HG03097 (cell line): ENCODE data around the gene ITIH3.
"Not testable (repeated sequence)": the region's sequence is repeated elsewhere in the genome, so short reads cannot be mapped to it uniquely, and the experiment has no call there.

Source experiments
- ATAC-seq: cut with Tn5 transposase; IDR thresholded peaks from one replicate; pipeline ENCODE4 v1.9.1; 2021; ENCODE audit not compliant: unreplicated experiment, low FRiP score

The ITIH3 gene, protein sequence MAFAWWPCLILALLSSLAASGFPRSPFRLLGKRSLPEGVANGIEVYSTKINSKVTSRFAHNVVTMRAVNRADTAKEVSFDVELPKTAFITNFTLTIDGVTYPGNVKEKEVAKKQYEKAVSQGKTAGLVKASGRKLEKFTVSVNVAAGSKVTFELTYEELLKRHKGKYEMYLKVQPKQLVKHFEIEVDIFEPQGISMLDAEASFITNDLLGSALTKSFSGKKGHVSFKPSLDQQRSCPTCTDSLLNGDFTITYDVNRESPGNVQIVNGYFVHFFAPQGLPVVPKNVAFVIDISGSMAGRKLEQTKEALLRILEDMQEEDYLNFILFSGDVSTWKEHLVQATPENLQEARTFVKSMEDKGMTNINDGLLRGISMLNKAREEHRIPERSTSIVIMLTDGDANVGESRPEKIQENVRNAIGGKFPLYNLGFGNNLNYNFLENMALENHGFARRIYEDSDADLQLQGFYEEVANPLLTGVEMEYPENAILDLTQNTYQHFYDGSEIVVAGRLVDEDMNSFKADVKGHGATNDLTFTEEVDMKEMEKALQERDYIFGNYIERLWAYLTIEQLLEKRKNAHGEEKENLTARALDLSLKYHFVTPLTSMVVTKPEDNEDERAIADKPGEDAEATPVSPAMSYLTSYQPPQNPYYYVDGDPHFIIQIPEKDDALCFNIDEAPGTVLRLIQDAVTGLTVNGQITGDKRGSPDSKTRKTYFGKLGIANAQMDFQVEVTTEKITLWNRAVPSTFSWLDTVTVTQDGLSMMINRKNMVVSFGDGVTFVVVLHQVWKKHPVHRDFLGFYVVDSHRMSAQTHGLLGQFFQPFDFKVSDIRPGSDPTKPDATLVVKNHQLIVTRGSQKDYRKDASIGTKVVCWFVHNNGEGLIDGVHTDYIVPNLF

DNA sequence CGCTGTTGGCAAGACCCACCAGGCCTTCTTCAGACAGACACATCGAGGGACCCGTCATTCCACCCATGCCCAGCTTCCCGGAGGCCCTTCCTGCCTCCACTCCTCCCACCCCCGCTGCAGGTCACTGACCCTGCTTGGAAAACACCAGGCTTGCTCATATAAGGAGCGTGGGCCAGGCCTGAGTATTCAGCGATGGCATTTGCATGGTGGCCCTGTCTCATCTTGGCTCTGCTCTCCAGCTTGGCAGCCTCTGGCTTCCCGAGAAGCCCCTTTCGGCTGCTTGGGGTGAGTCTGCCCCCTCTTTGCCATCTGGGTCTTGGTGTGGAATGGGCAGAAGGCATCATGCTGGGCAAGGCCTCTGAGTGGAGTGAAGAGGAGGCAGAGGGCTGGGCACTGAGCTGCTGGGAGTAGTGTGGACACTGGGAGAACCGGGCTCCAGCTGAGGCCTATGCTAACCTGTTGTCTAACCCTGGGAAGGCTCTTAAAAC is at the start of gene ITIH3:
Gene ITIH3 (plus strand): TSS at position 185 of the 488 bp plus-strand sequence. CDS start 8 bp downstream, at position 193.
- ATAC-seq: no peak

DNA sequence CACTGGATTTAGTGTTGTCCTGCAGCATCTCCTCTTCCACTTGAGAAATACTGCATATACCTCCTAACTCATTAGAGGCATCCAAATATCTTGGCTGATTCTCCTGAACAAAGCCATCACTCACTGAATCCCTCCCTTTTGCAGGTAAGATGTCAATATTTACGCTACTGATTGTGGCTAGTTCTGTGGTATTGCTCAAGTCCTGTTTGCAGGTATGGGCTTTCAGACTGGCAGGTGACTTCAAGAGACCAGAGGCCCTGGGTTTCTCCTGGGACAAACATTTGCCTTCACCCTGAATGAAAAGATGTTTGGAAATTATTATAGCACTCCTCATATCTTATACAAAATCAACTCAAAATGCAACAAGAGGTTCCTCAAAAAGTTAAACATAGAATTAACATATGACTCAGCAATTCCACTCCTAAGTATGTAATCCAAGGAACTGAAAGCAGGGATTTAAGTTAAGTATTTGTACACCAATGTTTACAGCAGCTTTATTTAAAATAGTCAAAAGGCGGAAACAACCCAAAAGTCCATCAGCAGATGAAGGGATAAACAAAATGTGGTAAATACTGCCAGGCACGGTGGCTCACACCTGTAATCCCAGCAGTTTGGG is 42.4 kb upstream of the ITIH3 start:
- ATAC-seq: no peak

DNA sequence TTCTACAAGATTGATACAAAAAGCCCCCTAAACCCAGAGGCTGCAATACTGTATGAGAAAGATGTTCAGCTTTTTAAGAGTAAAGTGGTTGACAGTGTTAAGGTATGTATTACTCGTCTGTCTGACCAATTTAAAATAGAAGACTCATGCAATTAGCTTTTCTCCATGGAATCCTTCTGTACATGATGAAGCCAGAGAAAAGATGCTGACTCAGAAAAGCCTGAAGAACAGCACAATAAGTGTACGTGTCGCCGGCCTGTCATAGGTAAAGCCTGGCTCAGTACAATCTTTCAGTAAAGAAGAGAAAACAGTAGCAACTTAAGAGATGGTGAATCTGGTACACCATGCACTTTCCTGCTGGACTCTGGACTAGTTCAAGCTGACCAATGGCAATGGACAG is 40.2 kb upstream of the ITIH3 start:
- ATAC-seq: no peak

DNA sequence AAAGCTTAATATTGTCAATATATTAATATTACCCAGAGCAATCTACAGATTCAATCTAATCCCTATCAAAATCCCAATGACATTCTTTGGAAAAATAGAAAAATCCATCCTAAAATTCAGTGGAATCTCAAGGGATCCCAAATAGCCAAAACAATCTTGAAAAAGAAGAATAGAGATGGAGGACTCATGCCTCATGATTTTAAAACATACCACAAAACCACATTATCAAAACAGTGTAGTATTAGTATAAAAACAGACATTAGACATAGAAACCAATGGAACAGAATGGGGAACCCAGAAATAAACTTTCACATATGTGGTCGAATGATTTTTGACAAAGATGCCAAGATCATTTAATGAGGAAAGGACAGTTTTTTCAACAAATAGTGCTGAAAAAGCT is 38.5 kb upstream of the ITIH3 start:
- no peak for ATAC-seq

DNA sequence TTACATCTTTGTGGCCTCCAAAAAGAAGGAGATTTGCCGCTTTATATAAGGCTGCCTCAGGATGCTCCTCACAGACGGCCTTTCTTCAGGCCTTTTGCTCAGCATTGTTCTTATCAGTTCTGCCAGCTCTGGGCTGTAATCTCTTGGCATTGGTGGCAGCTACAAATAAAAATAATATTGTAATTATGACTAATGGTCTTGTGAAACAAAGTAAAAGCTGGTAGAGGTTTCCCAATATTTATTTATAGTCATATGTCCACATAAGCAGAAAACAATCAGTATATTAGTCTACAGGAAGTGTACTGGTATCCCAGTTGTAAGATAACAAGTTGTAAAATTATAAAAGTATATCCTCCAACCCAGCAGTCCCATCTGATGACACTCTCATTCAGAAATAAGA is 31.1 kb upstream of the ITIH3 start:
- no peak for ATAC-seq

DNA sequence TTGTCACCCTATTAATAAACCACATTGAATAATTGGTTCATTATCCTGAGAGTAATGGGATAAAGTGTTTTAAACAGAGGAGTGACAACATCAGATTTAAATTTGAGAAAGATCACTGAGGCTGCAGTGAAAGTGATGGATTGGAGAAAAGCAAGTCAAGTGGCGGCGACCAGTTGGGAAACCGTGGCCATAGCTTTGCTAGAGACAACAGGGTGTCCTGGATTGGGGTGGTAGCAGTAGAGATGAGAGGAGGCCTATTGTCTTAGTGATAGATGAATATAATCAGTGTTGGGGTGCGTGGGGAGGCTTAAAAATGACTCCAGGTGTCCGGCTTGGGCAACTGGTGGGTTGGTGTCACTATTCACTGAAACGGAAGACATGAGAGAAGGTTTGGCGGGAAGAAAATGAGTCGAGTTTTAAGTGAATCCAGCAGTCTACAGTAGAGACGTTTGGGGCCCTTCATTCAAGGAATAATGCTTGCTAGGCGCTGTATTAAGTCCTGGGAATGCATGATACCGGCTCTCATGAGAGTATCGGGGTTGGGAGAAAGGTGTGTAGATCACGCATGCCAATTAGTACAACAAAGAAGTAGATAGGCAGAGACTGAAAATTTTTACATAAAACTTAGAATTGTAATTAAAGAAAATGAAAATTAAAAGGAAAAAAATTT is 24.7 kb upstream of the ITIH3 start:
- no peak for ATAC-seq

DNA sequence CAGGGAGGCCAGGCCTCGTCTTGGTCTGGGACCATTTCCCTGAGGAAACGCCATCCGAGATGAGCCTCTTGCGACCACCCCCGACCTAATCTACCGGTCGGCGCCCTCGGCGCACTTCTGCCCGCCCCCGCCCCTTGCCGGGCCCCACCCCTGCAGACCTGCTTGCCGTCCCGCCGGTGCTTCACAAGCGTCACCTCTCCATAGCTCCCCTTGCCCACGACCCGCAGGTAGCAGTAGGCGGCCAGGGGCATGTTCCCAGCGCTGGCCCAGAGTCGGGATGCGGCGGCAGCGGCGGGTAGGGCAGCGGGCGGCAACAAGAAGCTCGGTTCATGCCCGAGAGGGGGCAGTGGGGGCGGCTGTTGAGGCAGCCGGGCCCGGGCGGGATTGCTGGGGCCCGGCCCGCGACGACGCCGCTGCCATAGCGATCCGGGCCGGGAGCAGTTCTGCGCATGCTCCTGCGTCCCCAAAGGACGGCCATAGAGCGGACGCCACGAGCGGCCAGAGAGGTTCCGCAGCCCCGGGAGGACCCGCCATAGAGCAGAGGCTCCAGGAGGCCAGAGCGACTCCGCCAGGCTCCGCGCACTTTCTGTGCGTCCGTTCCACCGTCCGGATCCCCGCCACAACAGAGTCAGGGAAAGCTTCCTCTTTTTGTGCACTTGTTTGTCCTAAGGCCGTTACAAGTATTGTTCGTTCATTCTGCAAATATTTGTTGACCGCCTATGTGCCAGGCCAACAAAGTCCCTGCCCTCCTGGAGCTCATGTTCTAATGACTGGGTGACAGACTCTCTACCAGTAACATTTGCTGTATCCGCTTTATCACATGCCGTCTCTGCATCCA is 23.9 kb upstream of the ITIH3 start, which contains the start of gene NEK4:
Gene NEK4 (minus strand): TSS at position 445 of the 838 bp plus-strand sequence. CDS start 194 bp downstream, at position 251.
- peak; percentile 93 for ATAC-seq

DNA sequence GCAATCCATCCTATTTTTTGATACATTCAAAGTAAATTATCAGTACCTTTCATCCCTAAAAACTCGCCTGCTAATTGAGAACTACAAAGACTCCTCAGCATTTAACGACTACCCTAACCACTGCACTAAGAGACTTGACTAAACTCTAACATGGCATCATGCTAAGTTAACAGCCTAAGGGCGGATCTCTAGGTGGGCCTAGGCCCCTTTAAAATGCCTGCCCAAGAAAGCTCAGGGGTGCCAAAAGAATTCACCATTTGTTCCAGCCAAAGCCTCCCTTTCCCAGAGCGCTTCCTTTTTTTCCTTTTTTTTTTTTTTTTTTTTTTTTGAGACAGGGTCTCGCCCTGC is 23.3 kb upstream of the ITIH3 start:
- ATAC-seq: no peak

DNA sequence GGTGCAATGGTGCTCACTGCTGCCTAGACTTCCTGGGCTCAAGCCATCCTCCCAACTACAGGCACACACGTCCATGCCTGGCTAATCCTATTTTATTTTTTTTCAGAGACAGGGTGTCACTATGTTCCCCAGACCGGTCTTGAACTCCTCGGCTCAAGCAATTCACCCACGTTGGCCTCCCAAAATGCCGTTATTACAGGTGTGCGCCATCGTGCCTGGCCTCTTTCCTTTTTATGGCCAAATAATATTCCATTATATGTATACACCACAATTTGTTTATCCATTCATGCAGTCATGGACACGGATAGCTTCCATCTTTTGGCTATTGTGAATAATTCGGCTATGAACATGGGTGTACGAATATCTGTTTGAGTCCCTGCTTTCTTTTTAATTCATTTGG is 22.9 kb upstream of the ITIH3 start:
- no peak for ATAC-seq

DNA sequence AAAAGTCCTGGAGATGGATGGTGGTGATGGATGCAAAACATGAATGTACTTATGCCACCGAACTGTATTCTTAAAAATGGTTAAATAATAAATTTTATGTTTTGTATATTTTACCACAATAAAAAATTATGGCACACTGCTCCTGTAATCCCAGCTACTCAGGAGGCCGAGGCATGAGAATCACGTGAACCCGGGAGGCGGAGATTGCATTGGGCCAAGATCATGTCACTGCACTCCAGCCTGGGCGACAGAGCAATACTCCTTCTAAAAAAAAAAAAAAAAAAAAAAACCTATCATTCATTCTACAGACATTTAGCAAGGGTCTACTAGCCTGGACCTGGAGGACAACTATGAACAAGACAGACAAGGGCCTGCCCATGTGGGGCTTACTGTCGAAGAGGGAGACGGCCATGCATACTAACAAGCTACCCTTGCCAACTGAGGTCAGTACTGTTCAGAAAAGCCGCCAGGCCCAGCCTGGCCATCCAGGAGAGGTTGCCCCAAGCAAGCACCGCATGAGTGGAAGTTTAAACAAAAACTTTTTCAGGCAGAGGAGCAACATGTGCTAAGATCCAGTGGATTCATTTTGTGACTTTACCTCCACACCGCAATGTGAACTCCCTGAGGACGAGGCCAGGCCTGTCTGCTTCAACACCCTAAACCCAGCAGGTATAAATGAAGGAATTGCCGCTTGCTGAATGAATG is 21.1 kb upstream of the ITIH3 start:
- no peak for ATAC-seq

DNA sequence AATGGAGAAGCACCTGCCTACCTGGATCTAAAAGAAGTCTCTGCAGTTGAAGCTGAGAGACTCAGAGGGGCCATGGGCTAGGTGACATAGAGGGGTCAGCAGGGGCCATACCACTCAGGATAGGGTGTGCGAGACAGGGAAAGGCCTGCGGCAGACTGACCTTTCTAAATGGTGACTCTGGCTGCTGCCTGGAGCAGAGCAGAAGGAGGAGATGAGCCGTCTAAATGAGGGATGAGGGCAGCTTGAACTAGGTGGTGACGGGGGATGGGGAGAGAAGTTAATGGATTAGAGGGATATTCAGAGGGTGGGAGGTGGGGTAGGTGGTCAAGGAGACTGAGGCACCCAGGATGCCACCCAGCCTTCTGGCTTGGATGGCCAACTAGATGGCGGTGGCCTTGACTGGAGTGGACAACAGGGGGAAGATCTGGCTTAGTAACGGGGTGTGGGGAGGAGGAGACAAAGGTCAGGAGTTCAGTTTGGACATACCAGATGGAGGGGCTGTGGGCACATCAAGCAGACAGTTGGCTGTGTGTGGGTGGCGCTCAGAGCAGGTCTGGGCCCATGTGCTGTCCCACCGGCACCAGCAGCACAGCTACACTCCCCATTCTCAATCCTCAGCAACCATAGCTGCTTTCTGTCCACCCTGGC is 20.4 kb upstream of the ITIH3 start:
- no peak for ATAC-seq

DNA sequence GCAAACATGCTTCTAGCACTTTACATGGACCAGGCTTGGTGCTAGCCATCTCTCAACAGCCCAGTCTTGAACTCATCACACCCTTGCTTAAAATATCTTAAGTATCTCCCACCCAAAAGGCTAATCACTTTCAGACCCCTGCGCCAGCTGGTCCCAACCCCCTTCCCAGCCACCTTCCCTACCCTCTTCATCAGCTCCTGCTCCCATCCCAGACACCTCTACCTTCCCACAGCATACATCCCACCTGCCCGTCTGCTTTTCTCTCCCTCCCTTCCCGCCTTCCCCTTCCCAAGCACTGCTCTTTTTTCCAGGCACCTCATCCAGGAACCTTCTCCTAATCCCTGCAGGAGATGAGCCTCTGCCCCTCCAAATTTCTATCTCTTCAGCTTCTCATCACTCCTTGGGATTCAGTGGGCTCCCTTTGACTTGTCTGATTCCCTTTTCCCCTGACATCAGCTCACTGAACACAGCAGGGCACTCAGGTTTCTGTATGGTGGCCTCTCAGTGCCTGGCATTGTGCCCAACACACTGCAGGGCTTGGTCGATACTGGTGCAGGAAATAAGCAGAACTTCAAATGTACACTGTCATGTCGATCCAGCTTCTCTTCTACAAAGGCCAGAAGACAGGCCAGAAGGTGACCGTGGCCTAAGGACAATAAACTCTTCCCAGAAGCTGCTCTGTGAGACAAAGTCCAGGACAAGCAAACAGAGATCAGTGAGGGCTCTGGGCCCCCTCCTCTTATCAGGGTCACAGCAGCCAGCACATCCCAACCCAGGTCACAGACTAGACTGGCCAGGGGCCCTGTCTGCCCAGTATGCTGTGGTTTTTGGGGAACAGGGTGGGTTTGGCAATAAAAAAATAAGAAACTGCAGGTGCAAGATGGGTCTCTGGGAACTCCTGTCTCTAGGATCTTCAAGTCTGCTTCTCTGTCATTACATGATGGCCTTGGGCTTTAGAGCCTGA is 19.4 kb upstream of the ITIH3 start:
- ATAC-seq: no peak

DNA sequence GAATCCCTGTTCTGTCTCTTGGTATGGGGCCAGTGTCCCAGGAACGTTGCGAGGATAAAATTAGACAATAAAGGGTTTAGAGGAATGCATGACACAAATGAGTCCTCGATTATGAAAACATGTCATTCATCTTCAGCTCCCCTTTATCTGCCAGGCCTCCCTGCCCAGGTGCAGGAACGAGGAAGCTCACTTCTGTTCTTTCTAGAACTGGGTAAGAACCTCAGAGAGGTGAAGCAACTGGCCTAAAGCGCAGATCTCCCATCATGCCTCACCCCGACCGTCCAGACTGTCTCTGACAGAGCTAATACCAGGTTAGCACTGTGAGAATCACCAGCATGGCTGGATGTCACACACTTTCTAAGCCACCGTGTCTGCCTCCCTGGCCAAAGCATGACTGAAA is 18.7 kb upstream of the ITIH3 start:
- no peak for ATAC-seq

DNA sequence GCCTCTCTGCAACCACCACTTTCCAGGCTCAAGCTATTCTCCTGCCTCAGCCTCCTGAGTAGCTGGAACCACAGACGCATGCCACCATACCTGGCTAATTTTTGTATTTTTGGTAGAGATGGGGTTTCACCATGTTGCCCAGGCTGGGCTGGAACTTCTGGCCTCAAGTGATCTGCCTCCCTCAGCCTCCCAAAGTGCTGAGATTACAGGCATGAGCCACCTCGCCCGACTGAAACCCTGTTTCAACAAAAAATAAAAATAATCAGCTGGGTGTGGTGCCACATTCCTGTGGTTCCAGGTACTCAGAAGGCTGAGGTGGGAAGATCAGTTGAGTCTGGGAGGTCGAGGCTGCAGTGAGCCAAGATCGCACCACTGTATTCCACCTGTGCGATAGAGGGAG is 18.1 kb upstream of the ITIH3 start:
- not testable (repeated sequence) for ATAC-seq

DNA sequence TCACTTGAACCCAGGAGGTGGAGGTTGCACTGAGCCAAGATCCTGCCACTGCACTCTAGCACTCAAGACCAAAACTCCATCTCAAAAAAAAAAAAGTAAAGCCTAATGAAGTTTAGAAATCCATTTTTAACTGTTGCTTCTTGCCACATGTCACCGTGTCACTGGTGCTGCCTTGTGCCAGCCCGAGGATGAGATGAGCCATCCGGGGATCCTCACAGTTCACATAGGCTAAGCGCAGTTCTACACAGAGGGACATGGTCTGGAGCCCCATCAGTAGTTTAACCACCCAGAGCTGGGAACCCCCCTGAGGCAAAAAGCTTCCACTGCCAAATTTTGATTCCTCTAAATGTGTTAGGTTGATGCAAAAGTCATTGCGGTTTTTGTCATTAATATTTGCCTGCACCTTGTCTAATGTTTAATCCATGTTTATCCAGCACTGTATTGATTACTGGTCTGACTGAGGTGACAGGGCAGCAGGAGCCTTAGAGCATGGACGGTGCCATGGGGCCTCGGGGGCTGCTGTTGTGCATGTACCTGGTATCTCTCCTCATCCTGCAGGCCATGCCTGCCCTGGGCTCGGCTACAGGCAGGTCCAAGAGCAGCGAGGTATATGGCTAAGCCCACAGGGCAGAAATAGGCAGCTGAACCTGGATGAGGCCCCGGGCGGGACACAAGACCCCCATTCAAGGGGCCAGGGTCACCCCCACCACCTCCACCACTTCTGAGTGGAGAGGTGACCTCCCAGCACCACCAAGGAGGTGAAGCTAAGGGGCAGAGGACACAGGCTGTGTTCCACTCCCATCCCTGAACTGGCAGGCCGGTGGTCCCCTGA is 17.3 kb upstream of the ITIH3 start, which contains the start of gene ITIH1:
Gene ITIH1 (plus strand): TSS at position 473 of the 832 bp plus-strand sequence. CDS start 17 bp downstream, at position 490.
- no peak for ATAC-seq
